ENCODE results near the gene TRRAP.

- no peak for TF ChIP-seq CTCF (IDR thresholded peaks at IDR 0.05; ENCODE audit: low read depth, low read length, missing input control)
- TF ChIP-seq ATF3 (IDR thresholded peaks at IDR 0.05), result no peak
Observed at GRCh38 chr7:98974906-98975816, 96.8 kb downstream of the TRRAP start.
